Right lobe of liver (tissue), 6 donors: ENCODE data around the gene SPTBN2. TPM values are rescaled to one million over a fixed set of nuclear protein-coding genes. Genes with fewer than 3 reads are reported as not detected.

Source experiments
- ATAC-seq, 4 donors: fragments of 200-7000 bp; cut with Tn5 transposase; one replicate each; pipeline ENCODE4 v1.9.1; 2020; ENCODE audit warnings: mild to moderate bottlenecking in 4 of 4, moderate library complexity in 4 of 4
- DNase-seq, 3 donors: peaks; one replicate each; pipeline ENCODE4 v3.0.0-alpha.2; 2020
- H3K27ac ChIP-seq, 3 donors: fragments of 200-600 bp; one replicate each; pipeline ENCODE4 v1.8.0; 2022
- H3K27me3 ChIP-seq, 2 donors: fragments of 200-600 bp; one replicate each; pipeline ENCODE4 v1.8.0; 2022
- H3K36me3 ChIP-seq, 4 donors: fragments of 200-600 bp; sonication (generic) in 1 of 4; one replicate each; pipeline versions ENCODE4 v1.5.1 to v1.8.0; 2017 to 2022; ENCODE audit warnings: control low read depth in 1 of 4
- H3K4me1 ChIP-seq, 4 donors: fragments of 200-600 bp; sonication (generic) in 1 of 4; one replicate each; pipeline versions ENCODE4 v1.5.1 to v1.8.0; 2017 to 2022; ENCODE audit warnings: control low read depth in 1 of 4
- H3K4me3 ChIP-seq, 3 donors: fragments of 200-600 bp; one replicate each; pipeline ENCODE4 v1.8.0; 2022
- H3K9me3 ChIP-seq, 4 donors: fragments of 200-600 bp; sonication (generic) in 1 of 4; one replicate each; pipeline versions ENCODE4 v1.5.1 to v1.8.0; 2017 to 2022; ENCODE audit warnings: control low read depth in 1 of 4
- CTCF ChIP-seq, 4 donors: fragments of 200-600 bp in 3 of 4; fragments of 450-650 bp in 1 of 4; IDR thresholded peaks; one replicate each; pipeline versions ENCODE4 v1.5.1 to v1.8.0; 2016 to 2022; ENCODE audit warnings: antibody characterized with exemption in 4 of 4, mild to moderate bottlenecking in 2 of 4
- POLR2A ChIP-seq: fragments of 450-650 bp; IDR thresholded peaks from one replicate; pipeline ENCODE4 v1.6.1; 2017; ENCODE audit warnings: antibody characterized with exemption, mild to moderate bottlenecking
- WGBS: methylation state at CpG from one replicate; pipeline ENCODE4 v1.1.6; 2018; ENCODE audit warnings: low coverage, low lambda C conversion rate; ENCODE audit not compliant: insufficient coverage; ENCODE audit errors: missing lambda C conversion rate; 5-methylcytosine and 5-hydroxymethylcytosine counted together
- intact Hi-C, 2 donors: fragments of 100-400 bp; cut with DNase I; formaldehyde crosslinking; loops; one replicate each; pipeline versions ENCODE4 v1.11.2 to v1.14.1; 2022
- total RNA-seq, 6 experiments: library from RNA; depleted of rRNA in 2 of 6; stranded (reverse); fragments of >200 nt in 2 of 6; fragmentation: NEBNext Ultra II Directional in 3 of 6; extraction: Animal tissue kit (Norgen Biotek cat#: 25700) in 3 of 6; gene quantifications; one replicate each; pipeline versions ENCODE4 v1.1.0 to v1.2.4, GENCODE V29; 2016 to 2023
- donor health status: DM: no; HTN: yes; CAD: no.
- donor health status: DM: no; HTN: no; CAD: no.
- donor health status: DM: no; HTN: no; CAD: no.
- donor health status: DM: no; HTN: yes; CAD: no.
- donor health status: DM: no; HTN: yes; CAD: no.

Gene SPTBN2
- total RNA-seq, 6 experiments from 2014 or later, result 20.7 to 67.1 (median 50.7) TPM

- no peak overlapping the region for H3K4me3 ChIP-seq
- ATAC-seq (no peak), DNase-seq (no peak)
- intact Hi-C loops, result no loop called here
- peaks cover 0 to 23% (median 8%) of the 10 kb centered on the region in 4 donors for H3K36me3 ChIP-seq
- H3K27me3 ChIP-seq, result no peaks in the 10 kb centered on the region
- peaks cover 0 to 7% (median 0%) of the 10 kb centered on the region in 4 donors for H3K4me1 ChIP-seq
- 91% methylated on average over 19 of the region's 20 CpGs for whole genome bisulfite sequencing
- no peak for TF ChIP-seq CTCF (IDR thresholded peaks at IDR 0.05)
- no peak for TF ChIP-seq POLR2A
- H3K27ac ChIP-seq, result no peak overlapping the region
- no peaks in the 10 kb centered on the region for H3K9me3 ChIP-seq
Measured at GRCh38 chr11:66708094-66708493, 20.9 kb downstream of the SPTBN2 start.

GRCh38 chr11:66707486-66707885, 21.5 kb downstream of the SPTBN2 start:
- WGBS, result 88% methylated on average over 7 of the region's 26 CpGs
- DNase-seq, result no peak

GRCh38 chr11:66706989-66707388, 22.0 kb downstream of the SPTBN2 start:
- intact Hi-C loops, result no loop called here
- ATAC-seq (no peak), DNase-seq (no peak)
- Histone ChIP-seq H3K27ac (no peak overlapping the region), H3K9me3 (no peaks in the 10 kb centered on the region), H3K27me3 (no peaks in the 10 kb centered on the region), H3K36me3 (peaks cover 0 to 23% (median 8%) of the 10 kb centered on the region in 4 donors), H3K4me3 (no peak overlapping the region), H3K4me1 (peaks cover 0 to 10% (median 1%) of the 10 kb centered on the region in 4 donors)
- 82% methylated on average over 8 of the region's 9 CpGs for WGBS
- TF ChIP-seq CTCF (IDR thresholded peaks at IDR 0.05), result no peak
- no peak for TF ChIP-seq POLR2A

More at GRCh38 chr11:66707486-66707885, 21.5 kb downstream of the SPTBN2 start:
- no peaks in the 10 kb centered on the region for H3K27me3 ChIP-seq
- no peaks in the 10 kb centered on the region for H3K9me3 ChIP-seq
- peaks cover 0 to 7% (median 0%) of the 10 kb centered on the region in 4 donors for H3K4me1 ChIP-seq
- H3K27ac ChIP-seq, result no peak overlapping the region
- TF ChIP-seq CTCF (IDR thresholded peaks at IDR 0.05) (no peak), POLR2A (no peak)
- no peak overlapping the region for H3K4me3 ChIP-seq
- ATAC-seq, result no peak
- H3K36me3 ChIP-seq, result peaks cover 0 to 23% (median 8%) of the 10 kb centered on the region in 4 donors
- intact Hi-C loops, result no loop called here

- peaks cover 0 to 21% (median 8%) of the 10 kb centered on the region in 4 donors for H3K36me3 ChIP-seq
- WGBS, result 87% methylated on average over 15 of the region's 26 CpGs
- no peak for TF ChIP-seq POLR2A
- no peak for TF ChIP-seq CTCF (IDR thresholded peaks at IDR 0.05)
- DNase-seq, result no peak
- intact Hi-C loops, result no loop called here
- no peak overlapping the region for H3K4me3 ChIP-seq
- no peak overlapping the region for H3K27ac ChIP-seq
- no peaks in the 10 kb centered on the region for H3K9me3 ChIP-seq
- ATAC-seq, result no peak
- no peaks in the 10 kb centered on the region for H3K27me3 ChIP-seq
- peaks cover 0 to 17% (median 6%) of the 10 kb centered on the region in 4 donors for H3K4me1 ChIP-seq
Measured at GRCh38 chr11:66705587-66706335, 23.3 kb downstream of the SPTBN2 start.
